Activated CD4-positive, CD25-positive, alpha-beta regulatory T cell treated with anti-CD3 and anti-CD28 coated beads, Interleukin-2, amount 50 U/mL, for 24 hours (primary cell): ENCODE results near the gene KDM7A.

Source experiments
- ATAC-seq, 2 donors: fragments of 150-1000 bp; cut with Tn5 transposase; one replicate each; pipeline ENCODE4 v1.10.0; 2021; ENCODE audit warnings: mild to moderate bottlenecking in 1 of 2, moderate library complexity in 1 of 2

KDM7A gene

DNA sequence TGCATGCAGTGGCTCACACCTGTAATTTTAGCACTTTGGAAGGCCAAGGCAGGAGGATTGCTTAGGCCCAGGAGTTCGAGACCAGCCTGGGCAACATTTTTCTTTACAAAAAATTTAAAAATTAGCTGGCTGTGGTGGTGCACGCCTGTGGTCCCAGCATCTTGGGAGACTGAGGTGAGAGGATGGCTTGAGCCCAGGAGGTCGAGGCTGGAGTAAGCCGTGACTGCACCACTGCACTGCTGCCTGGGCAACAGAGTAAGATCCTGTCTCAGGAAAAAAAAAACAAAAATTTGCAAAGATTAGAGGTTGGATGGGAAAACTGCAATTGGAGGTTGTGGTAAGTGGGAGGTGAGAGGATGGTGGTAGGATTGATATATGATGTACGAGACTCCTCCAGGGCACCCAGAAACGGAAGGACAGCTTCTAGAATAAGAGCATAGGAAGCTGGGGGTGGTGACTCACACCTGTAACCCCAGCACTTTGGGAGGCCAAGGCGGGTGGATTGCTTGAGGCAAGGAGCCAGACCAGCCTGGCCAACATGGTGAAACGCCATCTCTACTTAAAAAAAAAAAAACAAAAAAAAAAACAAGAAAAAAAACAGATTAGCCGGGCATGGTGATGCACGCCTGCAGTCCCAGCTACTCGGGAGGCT, 94.9 kb downstream of the KDM7A start:
- no peak for ATAC-seq

DNA sequence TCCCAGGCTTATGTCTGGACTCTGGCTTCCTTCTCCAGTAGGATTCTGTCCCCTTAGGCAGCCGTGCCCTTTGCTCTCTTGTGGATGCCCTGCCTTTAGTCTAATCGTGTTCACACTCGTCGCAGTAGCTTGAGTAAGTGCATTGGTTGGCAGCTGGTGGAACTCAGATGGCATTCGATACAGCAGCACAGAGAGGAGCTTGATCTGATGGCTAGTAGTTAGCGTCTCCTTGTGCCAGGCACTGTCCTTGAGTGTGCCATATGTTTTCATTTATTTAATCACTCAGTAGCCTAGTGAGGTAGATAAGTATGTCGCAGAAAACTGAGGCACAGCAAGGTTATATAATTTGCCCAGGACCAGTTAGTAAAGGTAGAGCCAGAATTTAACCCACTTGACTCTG, 95.9 kb downstream of the KDM7A start:
- no peak for ATAC-seq

DNA sequence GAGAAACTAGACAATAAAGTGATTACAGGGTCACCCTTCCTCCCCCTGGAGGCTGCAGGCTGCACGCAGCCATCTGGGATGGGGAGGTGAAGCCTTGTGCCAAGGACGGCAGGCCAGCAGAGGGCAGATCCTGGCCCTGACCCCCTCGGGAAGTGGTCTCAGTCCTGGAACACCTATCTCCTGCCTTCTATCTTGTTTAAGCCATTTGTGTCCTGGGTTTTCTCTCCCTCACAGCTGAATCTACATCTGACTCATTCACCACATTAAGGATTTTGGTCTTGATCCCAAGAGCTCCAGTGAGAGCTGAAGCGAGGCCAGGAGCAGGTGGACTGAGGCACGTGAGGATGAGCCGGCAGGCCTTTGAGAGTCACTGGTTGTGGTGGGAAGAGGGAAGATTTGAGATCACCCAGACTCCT, 97.7 kb downstream of the KDM7A start:
- ATAC-seq = no peak

DNA sequence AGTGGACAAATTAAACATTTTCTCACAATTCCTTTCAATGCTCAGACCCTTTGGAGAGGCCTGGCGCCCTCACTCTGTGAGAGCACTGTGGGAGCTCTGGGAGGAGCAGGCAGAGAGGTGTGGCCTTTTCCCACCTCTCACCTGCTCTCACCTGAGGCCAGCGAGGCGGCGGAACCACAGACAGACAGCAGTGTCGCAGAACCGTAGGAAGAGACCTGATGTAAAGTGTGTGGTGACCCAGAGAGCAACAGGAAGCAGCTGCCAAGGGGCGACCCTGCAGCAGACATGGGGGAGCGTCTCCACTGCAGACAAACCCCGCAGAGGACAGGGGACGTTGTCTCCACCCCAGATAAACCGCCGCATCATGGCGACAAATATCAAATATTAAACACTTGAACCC, 98.4 kb downstream of the KDM7A start:
- ATAC-seq = no peak

DNA sequence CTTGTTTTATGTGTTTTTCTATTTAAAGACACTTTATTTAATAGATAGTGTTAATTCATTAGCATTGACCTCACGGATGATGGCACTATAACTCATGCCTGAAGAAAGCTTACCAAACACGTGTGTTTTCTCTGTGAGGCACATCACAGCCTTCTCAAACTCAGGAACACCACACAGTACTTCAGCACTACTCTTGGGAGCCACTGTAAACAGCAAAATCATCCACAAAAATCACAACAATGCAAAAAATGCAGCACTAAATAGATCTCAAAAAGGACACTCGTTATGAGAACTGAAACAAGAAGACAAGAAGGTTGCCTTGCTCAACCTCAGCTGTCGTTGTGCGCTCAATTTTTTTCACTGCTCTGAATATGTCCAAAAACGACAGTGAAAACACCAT, 102.0 kb downstream of the KDM7A start:
- no peak for ATAC-seq

DNA sequence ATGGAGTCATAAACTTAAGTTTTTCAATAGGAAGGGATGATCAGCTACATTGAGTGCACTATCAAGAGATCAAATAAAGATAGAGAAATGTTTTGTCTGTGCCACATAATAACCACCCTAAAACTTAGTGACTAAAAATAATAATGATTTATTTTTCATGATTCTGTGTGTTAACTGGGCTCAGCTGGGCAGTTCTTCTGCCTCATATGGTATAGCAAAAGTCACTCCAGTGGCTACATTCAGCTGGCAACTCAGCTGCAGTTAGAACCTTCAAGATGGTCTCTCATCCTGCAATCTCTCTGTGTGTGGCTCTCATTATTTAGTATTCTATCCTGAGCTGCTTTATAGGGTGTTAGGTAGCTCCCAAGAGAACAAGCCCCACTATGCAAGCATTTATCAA, 106.2 kb downstream of the KDM7A start:
- ATAC-seq = no peak

DNA sequence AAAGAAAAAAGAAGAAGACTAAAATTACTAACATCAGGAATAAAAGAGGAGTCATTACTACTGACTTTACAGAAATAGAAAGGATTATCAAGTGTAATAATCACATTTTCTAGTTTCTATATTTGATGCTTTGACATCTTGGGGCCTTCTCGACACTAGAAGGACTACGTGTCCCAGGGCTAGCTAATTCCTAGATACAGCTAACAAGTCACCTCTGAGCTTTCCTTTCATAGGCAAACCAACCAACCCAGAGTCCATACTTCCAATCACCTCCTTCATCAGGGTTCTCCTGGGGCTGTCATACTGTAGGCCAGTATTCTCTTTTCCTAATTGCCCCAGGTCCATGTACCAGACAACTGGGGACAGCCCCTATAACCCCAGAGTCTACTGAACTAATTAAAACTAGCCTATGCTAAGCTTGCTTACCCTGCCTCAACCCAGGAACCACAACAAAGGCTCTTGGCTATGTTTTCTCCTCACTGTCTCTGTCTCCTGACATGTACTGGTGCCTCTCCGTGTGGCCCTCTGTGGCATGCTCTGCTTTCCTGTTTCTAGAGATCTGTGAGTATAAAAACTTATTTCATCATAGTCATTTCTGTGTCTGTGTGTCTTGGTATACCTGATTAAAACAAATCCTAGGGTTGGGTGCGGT, 107.4 kb downstream of the KDM7A start:
- ATAC-seq = peak; percentile 17 to 49

DNA sequence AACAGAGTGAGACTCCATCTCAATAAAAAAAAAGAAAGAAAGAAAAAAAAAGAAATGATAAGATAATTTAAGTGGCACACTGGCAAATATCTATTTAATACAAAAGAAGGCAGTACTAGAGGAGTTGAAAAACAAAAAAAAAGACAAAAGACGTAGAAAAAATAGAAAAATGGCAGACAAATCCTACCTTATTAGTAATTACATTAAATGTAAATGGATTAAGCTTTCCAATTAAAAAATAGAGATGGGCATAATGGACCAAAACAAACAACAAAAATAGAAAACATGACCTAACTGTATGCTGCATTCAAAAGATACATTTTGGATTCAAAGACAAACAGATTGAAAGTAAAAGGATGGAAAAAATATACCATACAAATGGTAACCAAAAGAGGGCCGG, 108.8 kb downstream of the KDM7A start:
- no peak for ATAC-seq

DNA sequence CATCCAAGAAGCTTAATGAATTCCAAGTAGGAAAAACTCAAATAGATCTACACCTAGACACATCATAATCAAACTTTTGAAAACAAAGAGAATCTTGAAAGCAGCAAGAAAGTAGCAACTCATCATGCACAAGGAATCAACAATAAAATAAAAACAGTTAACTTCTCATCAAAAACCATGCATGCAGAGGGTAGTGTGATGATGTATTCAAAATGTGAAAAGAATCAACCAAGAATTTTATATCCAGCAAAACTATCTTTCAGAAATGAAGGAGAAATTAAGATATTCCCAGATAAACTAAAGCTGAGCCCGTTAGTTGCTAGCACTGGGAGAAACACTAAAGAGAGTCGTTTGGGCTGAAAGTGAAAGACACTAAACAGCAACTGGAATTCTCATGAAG, 109.7 kb downstream of the KDM7A start:
- ATAC-seq = no peak

DNA sequence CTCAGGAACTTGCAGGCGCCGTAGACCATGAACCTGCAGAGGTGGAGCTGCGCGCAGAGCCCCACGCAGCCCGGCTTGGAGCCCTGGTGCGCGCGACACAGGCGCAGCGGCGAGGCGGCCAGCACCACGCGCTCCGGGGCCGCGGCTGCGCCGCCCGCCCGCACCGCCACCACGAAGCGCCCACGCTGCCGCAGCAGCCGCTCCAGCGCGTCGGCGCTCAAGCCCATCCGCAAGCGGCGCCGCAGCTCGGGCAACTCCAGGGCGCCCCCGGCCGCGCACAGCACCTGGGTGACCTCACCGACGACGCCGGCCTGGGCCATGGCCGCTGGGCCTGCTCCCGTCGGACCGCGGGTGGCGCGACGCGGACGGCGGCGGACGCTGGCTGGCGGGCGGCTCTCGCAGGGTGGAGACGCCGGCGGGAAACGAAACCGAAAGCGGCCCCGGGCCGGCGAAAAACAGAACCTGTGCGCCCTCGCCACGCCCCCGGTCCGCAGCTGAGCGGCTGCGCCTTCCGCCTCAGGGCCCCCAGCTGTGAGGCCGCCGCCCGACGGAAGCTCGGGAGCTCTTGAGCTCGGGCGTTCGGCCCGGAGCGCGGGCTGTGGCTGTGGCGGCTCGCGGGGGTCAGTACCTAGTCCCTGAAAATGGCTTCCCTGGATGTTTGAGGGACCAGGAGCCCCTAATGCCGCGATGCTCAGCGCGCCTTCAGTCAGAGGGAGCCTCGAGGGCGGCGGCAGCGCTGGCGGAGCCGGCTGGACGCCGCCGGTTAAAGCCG, 114.1 kb downstream of the KDM7A start, which contains the start of gene PARP12:
Gene PARP12, minus strand, starts transcription at position 424 of the 772 bp plus-strand sequence. Its CDS starts 104 bp downstream, at position 320.
- peak; percentile 75 to 78 for ATAC-seq

DNA sequence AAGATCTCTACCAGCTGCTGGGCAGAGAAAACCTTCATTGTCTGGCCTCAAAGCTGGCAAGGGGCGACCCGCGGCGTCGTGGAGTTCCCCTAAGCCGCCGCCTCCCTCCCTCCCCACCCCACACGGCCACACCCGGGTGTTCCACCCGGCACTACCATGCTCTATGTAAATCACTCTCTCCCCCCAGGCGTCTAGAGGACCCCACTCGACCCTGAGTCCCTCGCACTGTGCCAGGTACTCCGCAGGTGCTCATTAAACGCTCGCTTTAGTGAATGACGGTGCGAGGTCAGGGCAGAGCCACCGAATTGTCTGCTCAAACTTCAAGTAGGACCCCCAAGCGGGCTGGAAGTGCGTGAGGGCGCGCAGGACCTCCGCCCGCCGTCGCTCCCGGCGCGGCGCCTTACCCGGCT, 114.7 kb downstream of the KDM7A start:
- peak; percentile 44 to 45 for ATAC-seq

DNA sequence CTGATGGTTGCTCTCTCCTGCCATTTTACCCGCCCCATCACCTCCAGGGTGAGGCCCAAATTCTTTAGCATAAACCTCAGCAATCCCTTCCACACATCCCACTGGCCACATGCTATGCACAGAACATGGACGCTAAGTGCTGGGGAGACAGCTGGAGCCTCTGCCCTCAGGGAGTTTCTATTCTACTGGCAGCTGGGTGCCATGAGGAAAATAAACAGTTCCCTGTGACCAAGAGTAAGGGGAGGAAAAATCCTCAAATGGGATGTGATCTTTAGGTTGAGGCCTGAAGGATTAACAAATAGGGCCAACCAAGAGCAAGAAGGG, 115.2 kb downstream of the KDM7A start:
- no peak for ATAC-seq

DNA sequence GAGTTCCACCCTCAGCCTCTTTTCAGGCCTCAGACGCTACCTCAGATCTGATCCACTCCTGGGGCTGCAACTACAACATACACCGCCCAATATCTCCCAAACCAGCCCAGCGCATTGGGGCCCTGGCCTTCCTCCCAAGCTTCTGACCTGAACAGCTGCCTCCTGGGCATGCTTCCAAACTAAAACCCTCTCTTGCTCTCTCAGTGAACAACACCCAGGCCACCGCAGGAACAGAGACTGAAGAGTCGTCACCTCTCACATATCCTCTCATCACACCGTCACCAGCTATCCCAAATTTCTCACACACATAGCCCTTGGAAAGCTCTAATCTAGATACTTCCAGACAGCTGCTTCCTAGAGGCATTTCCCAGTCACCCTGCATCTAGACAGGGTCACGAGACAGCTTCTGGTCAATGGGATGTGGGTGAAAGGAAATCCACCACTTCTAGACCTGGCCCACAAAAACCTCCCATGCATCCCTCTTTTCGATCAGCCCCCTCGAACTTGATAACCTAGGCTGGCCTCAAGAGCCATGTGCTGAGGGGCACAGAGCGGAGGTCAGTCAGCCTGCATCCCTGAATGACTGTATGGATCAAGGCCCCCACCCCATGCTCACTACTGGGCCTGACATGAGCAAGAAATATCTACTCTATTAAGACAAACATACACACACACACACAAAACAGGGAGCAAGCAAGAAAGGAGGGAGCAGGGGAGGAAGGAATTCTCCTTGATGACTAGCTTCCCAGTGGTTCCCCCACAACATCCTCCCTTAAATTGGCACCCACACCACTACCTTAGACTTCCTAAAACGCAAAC, 115.8 kb downstream of the KDM7A start:
- no peak for ATAC-seq

DNA sequence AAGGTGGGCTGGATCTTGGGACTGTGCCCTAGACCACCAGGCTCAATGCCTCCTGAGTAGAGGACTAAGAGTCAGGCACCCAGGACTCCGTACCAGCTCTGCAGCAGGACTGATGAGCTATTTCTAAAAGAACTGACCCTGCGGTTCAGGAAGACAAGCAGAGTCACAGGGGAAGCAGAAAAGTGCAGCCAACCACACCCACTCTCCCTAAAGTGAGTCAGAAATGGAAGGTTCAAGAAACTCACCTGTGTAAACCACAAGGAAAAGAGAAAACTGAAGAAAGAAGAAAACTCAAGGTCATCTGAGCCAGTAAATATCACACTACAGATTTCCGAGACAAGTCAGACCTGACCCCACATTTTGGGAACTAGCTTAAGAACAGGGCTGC, 116.5 kb downstream of the KDM7A start:
- no peak for ATAC-seq

DNA sequence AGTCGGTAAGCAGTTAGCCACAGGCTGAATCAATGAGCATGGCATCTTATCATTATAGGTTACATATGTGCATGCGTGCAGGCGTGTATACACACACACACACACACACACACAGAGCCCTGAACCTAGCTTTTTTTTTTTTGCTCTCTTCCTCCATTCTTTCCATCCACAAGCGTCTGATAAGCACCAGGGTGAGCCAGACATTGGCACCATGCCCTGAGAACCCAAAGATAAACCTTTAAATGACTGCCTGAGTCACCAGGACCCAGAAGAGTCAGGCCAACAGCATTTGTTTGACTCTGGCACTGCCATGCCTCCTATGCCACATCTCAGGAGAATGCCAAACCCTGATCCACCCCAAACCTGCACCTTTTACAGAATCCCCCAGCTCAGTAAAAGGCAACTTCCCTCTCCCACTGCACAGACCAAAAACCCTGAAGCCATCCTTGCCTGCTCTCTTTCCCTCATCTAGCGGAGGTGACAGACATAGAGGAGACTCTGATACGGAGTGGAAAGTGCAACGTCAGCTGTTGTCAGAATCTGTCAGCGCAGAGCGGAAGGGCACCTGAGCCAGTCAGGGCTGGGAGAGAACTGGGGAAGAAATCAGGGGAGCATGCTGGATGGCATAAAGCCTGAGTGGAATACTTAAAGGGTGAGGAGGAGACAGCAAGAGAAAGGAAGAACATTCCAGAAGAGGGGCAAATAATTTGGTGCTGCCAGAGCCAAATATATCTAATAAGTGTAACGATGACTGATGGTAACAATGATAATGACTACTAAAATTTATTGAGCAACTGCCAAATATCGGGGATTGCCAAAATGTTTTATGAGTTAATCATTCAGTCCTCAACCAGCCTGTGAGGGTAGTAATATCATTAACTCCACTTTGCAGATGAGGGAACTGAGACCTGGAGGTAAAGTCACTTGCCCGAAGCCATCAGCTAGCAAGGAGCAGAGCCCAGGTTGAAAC, 117.2 kb downstream of the KDM7A start:
- ATAC-seq = peak; percentile 25

DNA sequence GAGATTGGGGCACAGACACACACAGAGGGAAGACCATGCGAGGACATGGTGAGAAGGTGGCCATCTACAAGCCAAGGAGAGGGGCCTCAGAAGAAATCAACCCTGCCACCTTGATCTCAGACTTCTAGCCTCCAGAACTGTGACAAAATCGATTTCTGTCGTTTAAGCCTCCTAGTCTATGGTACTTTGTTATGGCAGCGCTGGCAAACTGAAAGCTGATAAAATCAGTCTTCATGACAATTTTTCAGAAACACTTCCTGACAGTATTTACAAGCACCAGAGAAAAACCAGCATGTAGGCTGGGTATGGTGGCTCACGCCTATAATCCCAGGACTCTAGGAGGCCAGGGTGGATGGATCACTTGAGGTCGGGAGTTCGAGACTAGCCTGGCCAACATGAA, 118.3 kb downstream of the KDM7A start:
- ATAC-seq = no peak

DNA sequence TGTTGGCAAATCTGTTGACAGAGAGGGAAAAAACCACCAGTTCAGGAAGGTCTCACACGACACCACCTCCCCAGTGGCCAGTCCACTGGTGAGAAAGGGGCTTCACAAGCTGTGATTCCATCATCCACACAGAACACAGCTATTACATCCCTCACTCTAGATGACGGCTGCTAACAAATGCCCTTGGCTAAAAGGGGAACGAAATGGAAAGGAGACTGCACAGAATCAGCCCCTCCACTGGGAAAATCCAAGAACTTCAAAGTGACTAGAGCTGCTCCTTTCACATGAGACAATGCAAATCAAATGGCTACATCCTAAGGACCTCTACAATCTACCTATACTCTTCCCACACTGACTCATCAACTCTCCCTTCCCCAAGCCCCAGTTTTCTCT, 119.6 kb downstream of the KDM7A start:
- ATAC-seq = no peak

DNA sequence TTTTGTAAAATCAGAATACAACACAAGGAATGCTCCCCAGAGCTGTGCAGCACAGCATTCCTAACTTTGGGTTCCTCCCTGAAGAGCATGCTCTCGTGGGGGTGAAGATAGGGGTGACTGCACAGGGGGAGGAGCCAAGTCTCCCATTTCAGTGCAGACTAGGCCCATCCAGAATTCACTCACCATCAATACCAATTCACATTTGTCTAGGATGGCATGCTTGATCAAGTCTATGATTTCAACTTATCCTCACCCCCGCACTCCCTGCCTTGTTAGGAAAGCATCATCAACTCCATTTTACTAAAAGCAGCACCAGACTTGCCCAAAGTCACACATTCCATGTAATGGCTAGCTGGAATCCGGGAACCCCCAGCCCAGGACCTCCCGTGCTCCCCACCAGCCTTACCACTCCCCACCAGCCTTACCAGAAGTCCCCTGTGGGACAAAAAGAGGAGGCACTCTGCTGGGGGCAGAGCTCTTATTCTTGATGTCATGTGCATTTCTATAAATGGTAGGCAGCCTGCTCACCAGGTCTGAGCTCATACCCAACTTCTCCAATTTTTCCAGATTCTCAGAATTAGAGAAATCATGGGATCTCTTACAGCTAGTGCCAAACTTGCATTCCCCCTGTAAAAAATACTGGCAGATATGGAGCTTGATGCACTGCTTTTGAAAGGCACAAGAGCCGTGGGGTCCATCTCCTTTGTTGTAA, 120.2 kb downstream of the KDM7A start:
- ATAC-seq = no peak

DNA sequence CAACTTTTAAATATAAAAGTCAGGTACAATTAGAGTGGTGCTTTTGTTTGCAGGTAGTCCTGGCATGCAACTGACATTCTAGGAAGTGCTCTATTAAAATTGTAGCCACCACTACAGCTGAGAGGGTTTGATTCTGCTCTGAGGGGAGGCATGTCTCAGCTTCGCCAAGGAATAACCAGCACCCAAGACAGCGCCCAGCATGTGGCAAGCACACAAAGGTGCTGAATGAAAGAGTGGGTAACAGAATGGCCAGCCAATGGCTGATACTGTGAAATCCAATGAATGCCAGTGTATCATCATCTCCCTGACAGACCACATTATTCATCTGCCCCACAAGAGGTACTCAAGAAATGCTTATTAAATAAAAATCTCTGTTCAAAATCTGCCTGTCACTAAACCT, 121.0 kb downstream of the KDM7A start:
- no peak for ATAC-seq

DNA sequence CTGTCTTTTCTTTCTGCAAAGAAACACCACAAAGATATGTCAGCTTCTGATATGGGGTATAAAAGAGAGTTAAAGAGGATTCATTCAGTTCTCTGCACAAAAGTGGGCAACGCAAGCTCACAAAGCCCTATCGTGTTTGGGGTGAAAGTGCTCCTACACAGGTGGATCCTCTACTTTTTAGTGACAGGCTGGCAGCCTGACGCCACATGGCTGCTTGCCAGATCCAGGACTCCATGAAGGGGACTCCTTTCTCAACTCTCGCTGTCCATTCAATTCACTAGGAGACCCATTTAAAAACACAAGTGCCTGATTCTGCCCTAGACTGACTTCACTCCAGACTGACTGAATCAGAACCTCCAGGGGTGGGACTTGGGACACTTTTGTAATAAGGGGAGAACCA, 122.0 kb downstream of the KDM7A start:
- no peak for ATAC-seq

DNA sequence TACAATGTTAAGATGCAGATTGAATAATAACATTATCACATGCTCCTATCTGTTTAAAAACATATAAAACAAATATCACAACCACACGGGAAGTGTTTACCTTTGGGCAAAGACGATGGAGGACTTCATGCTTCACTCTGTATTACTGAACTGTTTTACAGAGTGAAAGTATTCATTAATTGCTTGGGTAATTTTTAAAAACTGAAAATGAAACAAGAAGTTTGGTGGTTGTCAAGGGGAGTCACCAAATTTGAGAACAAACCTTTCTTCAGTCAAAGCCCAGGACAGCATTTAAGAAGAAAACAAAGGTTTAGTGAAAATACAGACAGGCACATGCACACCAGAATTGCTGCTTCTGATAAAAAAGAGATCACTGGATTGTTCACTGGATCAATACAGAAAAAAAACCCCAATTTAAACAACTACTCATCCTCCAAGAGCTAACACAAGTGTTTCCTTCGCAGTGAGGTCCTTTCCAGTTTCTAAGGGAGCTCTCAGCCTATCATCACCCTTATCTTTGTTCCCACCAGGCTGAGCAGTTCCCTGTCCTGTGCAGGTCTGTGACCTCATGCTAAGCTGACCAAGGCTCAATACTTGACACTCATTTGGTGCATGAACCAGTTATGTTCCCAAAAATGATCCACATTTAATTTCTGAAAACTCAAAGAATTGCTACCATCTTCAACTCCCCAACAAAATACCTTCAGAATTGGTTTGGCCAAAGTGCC, 122.8 kb downstream of the KDM7A start:
- peak; percentile 66 to 75 for ATAC-seq
